GM21723 (cell line): Measurements from ENCODE around the gene LSM10.

Experiments
- ATAC-seq: cut with Tn5 transposase; IDR thresholded peaks from one replicate; pipeline ENCODE4 v1.9.1; 2021; ENCODE audit warnings: mild to moderate bottlenecking, moderate library complexity; ENCODE audit not compliant: unreplicated experiment

LSM10 gene

DNA sequence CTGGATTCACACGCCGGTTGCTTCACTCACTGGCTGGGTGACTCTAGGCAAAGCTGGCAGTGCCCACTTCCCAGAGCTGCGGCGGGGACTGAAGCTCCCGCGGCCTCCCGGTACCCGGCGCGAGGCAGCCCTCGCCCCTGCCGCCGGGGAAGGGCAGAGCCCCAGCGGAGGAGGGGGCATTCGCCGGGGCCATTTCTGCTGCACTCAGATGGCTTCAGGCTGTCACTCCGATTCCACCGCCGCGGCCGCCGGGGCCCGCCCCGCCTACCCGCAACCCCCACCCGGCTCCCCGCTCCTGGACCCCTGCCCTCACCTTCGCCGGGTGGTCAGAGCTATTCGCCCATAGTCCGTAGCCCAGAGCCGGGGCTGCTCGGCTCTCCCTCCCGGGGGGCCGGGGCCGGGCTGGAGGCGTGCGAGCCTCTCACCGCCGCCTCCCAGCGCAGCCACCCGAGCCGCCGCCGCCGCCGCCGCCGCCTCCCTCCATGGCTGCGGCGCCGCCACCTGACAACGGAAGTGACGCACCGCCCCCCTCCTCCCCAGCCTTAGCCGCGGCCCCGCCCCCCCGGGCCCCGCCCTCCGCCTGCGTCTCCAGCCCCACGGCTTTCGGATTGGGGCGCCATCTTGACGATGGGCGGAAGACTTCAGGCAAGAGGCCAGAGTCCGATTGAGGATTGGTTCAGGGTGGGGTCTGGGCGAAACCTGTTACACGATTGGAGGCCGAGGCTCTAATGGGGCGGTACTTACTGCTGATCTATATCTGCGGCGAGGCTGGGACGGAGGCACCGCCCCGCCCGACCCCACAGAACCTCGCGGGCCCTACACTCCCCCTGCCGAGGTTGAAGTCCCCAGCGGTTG is 12.1 kb downstream of the LSM10 start, which contains the start of gene STK40:
Gene STK40, minus strand, starts transcription at position 515 of the 855 bp plus-strand sequence. CDS start 24,592 bp downstream, outside the sequence.
- ATAC-seq = peak; percentile 81

- ATAC-seq = no peak
Measured at GRCh38 chr1:36384542-36385409, 12.9 kb downstream of the LSM10 start.

- ATAC-seq = no peak
Measured at GRCh38 chr1:36383240-36383639, 14.5 kb downstream of the LSM10 start.

GRCh38 chr1:36382669-36383068 is 15.0 kb downstream of the LSM10 start:
- ATAC-seq = no peak

GRCh38 chr1:36382231-36382630 is 15.5 kb downstream of the LSM10 start:
- ATAC-seq = no peak

DNA sequence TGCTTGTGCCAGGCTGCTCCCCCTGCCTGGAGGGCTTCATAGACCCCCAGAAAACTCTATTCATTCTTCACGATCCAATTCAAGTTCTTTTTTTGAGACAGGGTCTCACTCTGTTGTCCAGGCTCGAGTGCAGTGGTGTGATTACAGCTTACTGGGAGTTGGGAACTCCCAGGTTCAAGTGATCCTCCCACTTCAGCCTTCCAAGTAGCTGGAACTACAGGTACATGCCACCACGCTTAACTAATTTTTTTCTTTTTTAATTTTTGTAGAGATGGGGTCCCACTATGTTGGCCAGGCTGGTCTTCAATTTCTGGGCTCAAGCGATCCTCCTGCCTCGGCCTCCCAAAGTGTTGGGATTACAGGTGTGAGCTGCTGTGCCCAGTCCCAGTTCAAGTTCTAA is 16.3 kb downstream of the LSM10 start:
- ATAC-seq = no peak

DNA sequence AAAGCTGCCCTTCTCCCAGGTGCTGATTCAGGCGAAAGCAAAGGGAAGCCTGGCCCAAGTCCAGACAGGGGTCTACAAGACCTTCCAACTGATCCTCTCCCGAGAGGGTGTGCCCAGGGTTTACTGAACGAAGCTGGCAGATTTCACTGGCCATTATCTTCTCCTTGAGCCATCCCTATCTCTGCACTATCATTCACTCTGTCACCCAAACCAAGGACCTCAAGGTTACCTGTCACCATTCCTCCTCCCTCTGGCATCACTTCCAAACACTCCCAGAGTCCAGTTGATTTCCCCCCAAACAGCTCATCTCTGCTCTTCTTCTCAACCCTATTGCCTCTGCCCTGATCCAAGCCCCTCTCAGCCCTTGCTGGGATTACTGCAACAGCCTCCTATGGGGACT is 16.9 kb downstream of the LSM10 start:
- no peak for ATAC-seq

DNA sequence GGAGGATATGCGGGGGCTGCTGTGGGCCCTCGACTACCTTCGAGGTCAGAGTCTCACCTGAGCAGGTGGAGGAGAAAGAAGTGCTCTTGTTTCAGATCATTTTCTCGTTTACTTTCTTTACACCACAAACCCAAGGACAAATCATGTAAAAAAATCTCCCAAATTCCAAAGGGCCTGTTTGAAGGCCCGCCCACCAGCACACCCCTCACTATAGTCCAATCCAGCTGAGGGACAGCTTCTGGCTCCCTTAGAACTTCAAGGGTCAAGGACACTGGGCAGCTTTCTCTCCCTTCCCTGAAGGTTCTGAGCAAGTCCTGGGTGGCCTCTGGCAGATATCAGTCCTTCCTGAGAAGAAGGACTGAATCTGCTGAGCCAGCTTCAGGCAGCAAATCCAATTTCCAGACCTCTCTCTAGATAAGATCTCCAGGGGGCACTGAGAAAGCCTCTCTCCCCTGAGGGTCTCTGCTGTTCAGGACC is 17.5 kb downstream of the LSM10 start:
- no peak for ATAC-seq

GRCh38 chr1:36377791-36378492 is 19.8 kb downstream of the LSM10 start:
- ATAC-seq = no peak

- ATAC-seq = no peak
Measured at GRCh38 chr1:36372617-36373016, 25.1 kb downstream of the LSM10 start.

DNA sequence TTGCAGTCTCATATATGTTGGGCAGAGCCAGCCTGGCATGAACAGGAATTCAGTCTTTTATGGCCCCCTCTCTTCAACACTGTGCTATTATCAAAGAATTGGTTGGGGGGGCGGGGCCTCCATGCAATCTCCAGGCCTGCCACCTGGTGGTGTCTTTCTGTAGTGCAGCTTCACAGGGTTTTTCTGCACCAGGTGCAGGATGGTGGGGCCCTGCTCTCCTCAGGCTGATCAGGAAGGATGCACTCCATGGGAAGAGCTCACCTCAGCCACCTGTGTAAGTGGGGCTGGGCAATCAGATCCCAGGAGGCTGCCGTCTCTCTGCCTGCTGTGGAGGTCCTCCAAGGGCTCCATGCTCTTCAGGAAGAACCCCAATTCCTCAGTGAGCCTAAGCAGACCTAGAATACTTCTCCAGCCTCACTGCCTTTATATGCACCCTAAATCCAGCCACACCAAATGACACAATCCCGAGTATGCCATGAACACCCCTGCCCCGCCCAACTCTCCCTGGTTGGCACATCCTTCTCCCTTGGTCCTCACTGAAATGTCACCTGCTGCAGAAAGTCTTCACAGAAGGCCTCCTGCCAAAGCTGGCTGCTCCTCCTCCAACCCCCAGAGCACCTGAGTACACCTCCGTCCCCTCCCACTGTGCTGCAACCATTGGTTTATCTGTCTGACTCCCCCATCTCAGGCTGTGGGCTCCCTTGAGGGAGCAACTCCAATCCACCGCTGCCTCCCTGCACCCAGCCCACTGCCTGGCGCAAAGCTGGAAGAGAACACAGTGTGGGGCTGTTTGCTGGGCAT is 28.4 kb downstream of the LSM10 start:
- ATAC-seq = no peak

- no peak for ATAC-seq
Measured at GRCh38 chr1:36367798-36368197, 29.9 kb downstream of the LSM10 start.

DNA sequence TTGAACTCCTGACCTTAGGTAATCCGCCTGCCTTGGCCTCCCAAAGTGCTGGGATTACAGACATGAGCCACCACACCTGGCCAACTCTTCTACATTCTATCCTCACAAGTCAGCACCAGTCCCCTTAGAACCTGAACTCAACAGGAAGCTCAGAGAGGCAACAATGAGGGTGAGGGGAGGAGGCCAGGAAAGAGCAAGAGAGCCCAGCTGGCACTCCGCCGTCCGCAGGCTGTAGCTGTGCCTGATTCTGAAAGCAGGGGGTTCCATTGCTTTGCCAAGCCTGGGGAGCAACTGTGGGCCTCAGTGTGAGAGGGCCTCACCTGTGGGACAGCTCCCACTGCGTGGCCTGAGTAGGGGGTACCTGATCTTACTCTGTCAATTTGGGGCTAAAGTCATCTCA is 30.6 kb downstream of the LSM10 start:
- ATAC-seq = no peak

DNA sequence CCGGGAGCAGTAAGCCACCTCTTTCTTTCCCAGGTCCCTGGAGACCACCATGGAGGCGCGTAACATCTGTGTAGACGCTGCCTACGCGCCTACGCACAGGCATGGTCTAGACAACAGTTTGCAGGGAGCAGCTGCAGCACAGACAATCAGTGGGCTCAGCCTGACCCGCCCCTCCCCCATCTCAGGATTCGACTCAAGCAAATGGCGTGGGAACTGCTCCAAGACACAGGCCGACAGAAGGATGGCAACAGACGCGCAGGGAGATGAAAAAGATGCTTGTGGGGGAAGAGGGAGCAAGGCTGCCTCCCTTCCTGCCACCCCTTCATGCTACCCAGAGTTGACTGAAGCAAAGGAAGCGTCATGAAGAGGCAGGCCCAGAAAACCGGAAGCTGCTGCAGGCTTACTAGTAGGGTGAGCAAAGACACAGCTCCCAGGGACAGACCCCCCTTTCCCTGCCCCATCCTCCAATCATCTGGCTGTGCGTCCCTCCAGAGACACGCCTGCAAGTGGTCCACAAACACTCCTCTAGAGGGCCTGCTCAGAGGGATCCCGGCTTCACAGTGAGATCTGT is 31.5 kb downstream of the LSM10 start:
- no peak for ATAC-seq

DNA sequence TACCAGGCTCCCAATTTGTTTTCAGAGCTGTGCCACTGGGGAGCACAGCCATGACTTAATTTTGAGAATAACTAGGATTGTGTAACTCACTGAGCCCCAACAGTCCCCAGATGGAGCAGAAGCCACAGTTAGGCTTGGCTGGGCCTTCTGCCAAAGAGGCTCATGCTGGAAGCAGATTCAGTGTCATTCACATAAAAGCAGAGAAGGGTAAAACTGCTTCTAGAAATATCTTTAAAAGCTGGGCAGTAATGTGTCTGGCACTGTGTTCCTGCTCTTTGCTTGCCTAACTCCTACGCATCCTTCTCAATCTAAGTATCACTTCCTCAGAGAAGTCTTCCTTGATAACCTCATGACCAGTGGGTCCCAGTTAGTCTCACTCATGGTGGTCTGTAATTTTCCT is 32.3 kb downstream of the LSM10 start:
- no peak for ATAC-seq

GRCh38 chr1:36359911-36360550 is 37.7 kb downstream of the LSM10 start:
- ATAC-seq = no peak

DNA sequence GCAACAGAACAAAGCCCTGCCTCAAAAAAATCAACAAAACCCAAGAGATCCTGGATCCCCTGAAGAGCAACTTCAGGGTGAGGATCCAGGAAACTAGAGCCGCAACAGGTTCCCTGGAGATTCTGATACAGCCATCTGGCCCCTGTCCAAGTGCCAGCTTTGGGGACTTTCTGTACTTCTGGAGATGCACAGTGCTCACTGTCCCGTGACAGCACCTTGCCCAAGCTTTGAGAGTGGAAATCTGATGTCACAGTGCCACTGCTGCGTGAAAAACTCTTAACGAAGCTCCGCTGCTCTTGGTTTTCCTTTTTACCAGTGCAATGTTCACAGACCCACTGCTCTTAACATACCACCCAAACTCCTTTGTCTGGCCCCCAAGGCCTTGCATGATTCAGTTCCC is 38.3 kb downstream of the LSM10 start:
- no peak for ATAC-seq

DNA sequence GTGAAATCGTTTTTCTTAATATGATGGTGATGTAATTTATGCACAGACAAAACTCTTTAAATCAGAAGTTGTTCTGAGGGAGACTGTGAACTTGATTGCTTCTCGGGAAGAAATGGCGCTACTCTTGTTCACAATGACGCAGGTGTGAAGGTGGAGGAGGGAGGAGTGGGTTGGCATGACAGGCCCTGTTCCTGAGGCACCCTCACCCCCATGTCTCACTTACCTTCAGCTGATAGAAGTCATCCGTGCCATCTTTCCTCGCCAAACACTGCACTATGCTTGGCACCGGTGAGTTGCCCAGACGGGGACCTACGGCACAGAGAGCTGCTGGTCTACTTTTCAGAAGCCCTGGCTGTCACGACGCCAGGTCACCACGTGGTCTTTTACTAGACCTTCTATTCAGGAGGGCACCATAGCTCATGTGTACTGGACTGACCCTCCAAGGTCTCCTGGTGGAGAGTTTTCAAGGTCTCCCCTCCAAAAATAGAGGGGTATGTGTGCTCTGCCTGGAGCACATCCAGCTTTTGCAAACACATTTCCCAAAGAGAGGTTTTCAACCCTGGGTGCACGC is 39.1 kb downstream of the LSM10 start:
- no peak for ATAC-seq

DNA sequence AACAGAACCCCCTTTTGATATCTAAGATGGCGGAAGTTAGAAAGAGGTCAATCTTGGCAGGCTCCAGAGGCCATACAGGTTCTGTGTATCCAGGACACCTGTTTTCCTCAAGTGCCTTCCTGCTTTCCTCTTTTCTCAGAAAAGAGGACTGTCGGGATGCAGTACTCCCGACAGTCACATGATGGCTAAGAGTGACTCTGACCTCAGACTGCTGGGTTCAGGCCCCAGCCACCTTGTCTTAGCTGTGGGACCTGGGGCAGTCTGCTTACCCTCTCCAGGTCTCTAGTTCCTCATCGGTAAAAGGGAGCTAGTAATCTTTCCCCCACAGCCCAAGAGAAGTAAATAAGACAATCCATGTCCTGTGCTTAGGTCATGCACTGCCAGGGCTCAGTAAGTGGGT is 41.9 kb downstream of the LSM10 start:
- no peak for ATAC-seq
